ENCODE results near the gene GOSR2.
"Not testable (repeated sequence)": the region's sequence is repeated elsewhere in the genome, so short reads cannot be mapped to it uniquely, and the experiment has no call there.

Gene GOSR2

DNA sequence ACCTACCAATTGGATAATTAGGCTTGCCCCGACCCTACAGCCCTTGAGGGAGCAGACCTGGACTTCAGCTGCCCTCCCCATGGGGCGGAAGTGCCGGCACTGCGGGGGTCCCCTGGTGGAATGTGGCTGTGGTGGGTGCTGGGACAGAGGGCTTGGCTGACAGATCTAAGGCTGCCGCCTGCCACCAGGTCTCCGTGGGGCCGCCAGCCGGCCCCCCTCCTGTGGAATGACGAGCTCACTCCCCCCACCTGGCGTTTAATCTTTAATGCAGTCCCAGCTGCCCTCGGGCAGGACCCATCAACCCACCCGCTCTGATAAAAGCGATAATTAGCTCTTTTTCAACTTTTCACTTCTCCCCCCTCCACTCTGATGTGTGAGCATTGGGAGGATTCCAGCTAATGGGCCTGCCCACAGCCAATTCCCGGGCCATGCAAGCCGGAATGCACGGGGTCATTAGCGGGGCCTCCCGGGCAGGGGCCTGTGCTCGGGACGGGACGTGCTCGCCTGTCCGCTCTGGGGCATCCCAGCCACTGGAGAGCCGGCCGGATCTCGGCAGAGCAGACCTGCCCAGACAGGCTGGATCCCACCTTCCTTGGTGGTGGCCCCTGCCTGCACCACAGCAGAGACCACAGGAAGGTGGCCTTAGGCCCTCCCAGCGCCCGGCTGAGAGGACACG lies 28.3 kb upstream of the GOSR2 start:
- DNase-seq: no peak

- no peak for DNase-seq
Measured at GRCh38 chr17:46895171-46895570, 27.8 kb upstream of the GOSR2 start.

GRCh38 chr17:46896991-46897390 lies 26.0 kb upstream of the GOSR2 start:
- DNase-seq: no peak

DNA sequence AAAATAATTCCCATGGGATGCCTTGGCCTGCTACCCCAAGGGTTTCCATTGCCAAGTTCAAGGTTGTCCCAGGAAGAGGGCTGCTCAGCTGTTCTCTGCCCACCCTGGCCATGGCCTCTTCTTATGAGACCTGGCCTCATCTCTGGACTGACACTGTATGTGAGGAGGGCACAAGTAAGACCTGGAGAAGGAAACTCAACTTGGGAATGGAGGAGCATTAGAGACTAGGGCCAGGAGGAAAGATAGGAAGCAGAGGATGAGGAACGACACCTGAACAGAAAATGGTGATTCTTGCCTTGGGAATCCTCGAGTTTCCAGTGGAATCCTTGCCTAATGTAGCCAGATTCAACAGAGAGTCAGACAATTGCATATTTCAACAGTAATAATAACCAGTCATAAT lies 24.6 kb upstream of the GOSR2 start:
- DNase-seq: no peak

DNA sequence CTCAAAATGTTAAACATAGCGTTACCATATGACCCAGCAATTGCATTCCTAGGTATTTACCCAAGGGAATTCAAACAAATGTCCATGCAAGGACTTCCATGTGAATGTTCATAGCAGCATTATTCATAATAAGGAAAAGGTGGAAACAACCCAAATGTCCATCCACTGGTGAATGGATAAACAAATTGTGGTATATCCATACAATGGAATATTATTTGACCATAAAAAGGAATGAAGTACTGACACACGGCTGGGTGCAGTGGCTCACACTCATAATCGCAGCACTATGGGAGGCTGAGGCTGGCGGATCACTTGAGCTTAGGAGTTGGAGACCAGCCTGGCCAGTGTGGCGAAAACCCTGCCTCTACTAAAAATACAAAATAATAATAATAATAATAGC lies 24.1 kb upstream of the GOSR2 start:
- DNase-seq: no peak

- DNase-seq: no peak
Measured at GRCh38 chr17:46901291-46901690, 21.7 kb upstream of the GOSR2 start.

GRCh38 chr17:46903762-46904672 lies 18.9 kb upstream of the GOSR2 start:
- no peak for DNase-seq

- no peak for DNase-seq
Measured at GRCh38 chr17:46908068-46908737, 14.8 kb upstream of the GOSR2 start.

GRCh38 chr17:46910179-46910927 lies 12.6 kb upstream of the GOSR2 start:
- DNase-seq: peak; percentile 83

DNA sequence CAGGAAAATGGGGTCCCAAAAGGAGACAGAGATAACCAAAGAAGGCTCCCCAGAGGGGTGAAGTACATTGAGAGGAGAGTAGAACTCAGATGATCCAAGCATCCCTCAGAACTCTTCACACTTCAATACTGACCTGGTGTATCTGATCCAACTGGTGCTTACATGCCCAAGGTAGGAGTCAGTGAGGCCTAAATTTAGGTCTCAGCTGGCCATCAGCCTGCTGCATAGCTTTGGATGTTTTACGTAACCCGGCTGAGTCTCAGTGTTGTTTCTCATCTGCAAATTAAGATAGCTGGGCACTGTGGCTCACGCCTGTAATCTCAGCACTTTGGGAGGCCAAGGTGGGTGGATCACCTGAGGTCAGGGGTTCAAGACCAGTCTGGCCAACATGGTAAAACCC lies 11.6 kb upstream of the GOSR2 start:
- no peak for DNase-seq

DNA sequence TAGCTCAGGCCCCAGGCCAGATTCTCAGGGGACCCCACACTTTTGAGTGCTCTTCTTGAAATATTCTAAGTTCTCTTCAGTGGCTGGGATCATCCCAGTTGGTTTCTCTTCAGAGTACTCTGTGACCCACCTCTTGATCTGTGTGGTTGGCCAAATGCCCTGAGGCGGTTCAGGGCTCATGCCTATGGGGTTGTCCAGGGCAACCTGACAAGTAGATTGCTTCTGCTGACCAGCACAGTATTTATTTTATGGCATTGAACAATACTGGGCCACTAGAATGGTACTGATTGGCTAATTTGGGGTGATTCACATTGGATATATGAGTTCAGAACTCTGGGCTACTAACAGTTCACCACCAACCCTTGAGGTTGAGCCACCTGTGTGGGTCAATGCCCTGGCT lies 7.4 kb upstream of the GOSR2 start:
- DNase-seq: no peak

DNA sequence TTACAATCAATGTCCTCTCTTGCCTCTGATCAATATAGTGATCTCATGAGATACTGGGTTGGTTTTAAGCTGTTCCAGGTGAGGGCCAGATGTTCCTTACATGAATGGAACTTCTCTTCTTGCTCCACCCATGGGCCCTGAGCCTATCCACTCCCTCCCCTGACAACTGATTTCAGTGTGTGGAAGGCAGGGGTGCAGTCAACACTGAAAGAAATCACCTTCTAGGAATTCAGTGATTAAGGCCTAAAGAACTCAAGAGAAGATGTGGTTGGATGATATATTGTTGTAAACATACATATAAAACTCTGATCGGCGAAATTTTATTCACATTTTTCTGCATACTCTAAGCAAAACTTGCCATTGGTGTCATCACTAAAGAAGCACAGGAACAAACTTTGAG lies 6.7 kb upstream of the GOSR2 start:
- DNase-seq: no peak

DNA sequence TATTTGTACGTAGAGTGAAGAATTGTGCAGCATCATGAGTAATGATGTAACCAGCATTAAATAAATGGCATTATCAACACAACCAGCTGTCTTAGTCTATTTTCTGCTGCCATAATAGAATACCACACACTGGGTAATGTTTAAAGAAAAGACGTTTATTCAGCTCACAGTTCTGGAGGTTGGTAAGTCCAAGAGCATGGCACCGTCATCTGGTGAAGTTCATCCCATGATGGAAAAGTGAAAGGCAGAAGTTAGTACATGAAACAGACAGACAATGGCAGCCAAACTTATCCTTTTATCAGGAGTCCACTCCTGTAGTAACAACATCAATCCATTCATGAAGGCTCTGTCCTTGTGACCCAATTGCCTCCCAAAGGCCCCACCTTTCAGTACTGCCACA lies 6.3 kb upstream of the GOSR2 start:
- DNase-seq: no peak

DNA sequence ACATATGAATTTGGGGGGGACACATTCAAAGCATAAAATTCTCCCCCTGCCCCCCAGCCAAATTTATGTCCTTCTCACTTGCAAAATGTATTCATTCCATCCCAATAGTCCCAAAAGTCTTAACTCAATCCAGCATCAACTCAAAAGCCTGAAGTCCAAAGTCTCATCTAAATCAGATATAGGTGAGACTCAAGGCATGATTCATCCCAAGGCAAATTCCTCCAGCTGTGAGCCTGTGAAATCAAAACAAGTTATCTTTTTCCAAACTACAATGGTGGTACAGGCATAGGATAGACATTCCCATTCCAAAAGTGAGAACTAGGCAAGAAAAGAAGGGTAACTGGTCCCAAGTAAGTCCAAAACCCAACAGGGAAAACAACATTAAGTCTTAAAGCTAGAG lies 5.9 kb upstream of the GOSR2 start:
- no peak for DNase-seq

DNA sequence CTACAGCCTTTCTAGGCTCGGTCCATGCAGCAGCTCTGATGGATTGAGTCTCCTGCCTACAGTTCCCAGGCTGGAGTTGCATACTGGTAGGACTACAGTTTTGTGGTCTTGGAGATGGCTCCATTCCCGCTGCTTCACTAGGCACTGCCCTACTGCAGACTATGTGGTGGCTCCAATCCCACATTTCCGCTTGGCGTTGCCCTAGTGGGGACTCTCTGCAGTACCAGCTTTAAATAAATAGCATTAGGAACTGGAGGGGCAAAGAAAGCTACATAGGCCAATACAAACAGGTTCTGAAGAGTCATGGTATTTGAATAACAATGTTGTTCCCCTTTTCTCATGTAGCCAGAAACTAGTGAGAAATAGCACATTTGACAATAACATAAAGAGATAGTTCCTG lies 5.4 kb upstream of the GOSR2 start:
- DNase-seq: no peak

DNA sequence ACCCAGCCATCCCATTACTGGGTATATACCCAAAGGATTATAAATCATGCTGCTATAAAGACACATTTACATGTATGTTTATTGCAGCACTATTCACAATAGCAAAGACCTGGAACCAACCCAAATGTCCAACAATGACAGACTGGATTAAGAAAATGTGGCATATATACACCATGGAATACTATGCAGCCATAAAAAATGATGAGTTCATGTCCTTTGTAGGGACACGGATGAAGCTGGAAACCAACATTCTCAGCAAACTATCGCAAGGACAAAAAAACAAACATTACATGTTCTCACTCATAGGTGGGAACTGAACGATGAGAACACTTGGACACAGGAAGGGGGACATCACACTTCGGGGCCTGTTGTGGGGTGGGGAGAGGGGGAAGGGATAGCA lies 998 bp upstream of the GOSR2 start:
- not testable (repeated sequence) for DNase-seq

GRCh38 chr17:46922487-46922803 lies 515 bp upstream of the GOSR2 start:
- no peak for DNase-seq

- DNase-seq: no peak
Measured at GRCh38 chr17:46925185-46925868, 2.4 kb downstream of the GOSR2 start.

DNA sequence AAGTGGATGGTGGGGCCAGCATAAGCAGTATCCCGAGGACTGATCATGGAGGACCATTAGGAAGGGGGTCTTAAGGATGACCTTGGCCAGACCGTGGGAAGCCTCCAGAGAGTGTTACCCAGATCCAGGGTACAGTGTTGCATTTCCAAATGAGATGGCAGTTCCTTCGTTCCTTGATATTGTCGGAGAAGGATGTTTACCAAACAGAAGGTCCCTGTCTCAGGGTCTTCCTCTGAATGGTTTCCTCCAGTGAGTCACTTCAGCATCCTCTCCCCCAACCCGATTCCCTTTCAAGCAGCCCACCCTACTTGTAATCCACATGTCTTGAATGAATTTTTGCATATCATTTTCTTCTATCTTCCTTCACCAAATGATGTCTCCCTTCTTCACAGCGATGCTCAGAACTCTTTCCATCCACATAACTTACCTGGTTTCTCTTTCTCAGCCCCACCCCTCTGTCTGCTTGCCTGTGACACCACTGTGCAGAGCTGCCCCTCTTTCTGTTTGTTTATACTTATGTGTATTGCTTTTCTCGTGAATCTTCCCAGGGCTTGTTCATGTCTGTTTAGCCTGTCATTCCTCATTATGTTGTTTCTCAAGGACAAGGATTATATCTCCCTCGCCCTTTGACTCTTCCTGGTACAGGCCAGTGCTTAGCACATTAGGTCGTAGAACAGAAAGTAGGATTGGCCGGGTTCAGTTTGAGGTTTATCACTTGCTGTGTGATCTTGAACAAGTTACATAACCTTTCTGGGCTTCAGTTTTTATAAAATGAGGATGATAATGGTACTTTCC lies 5.7 kb downstream of the GOSR2 start:
- DNase-seq: no peak

GRCh38 chr17:46929413-46929812 lies 6.5 kb downstream of the GOSR2 start:
- DNase-seq: no peak

GRCh38 chr17:46930051-46930450 lies 7.1 kb downstream of the GOSR2 start:
- no peak for DNase-seq

- DNase-seq: no peak
Measured at GRCh38 chr17:46931596-46931995, 8.6 kb downstream of the GOSR2 start.

Measured in COR-L47 (cell line).